HG03280 (cell line): ENCODE results near the gene PNPLA2.
A peak's percentile ranks its signal among the peaks of the same experiment; 100 is the strongest.

ENCODE experiments used
- ATAC-seq: cut with Tn5 transposase; IDR thresholded peaks from one replicate; pipeline ENCODE4 v1.9.1; 2021; ENCODE audit warnings: mild to moderate bottlenecking, moderate library complexity; ENCODE audit not compliant: unreplicated experiment

The PNPLA2 gene

DNA sequence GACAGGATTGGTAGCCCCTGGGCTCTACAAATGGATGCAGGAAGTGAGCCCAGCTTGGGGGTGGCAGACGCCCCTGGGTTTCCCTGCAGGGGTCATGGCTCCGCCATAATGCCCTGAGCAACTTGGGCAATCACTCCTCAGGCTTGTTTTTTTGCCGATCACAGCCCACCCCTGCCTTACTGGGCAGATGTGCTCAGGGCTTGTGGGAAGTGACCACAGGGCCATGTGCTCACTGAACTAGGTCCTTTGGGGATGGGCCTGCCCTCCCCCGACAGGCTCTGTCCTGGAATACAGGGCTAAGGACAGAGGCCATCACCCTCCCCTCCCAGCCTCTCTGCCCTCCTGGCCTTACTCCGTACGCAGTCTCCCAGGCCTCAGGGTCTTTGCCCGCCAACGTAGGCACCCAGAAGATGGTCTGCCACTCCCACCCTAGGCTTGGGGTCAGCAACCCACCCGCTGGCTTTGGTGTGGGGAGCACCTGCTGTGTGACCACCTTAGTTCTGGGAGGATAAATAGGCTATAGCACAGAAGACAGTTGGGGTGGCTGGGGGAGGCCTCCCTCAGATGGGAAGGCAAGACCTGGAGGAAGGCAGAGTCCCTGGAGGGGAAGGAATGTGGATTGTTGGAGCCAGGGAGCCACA lies 5.1 kb upstream of the PNPLA2 start:
- ATAC-seq, result no peak

- ATAC-seq, result no peak
Measured at GRCh38 chr11:815675-816432, 2.9 kb upstream of the PNPLA2 start.

- no peak for ATAC-seq
Measured at GRCh38 chr11:816433-816779, 2.3 kb upstream of the PNPLA2 start.

DNA sequence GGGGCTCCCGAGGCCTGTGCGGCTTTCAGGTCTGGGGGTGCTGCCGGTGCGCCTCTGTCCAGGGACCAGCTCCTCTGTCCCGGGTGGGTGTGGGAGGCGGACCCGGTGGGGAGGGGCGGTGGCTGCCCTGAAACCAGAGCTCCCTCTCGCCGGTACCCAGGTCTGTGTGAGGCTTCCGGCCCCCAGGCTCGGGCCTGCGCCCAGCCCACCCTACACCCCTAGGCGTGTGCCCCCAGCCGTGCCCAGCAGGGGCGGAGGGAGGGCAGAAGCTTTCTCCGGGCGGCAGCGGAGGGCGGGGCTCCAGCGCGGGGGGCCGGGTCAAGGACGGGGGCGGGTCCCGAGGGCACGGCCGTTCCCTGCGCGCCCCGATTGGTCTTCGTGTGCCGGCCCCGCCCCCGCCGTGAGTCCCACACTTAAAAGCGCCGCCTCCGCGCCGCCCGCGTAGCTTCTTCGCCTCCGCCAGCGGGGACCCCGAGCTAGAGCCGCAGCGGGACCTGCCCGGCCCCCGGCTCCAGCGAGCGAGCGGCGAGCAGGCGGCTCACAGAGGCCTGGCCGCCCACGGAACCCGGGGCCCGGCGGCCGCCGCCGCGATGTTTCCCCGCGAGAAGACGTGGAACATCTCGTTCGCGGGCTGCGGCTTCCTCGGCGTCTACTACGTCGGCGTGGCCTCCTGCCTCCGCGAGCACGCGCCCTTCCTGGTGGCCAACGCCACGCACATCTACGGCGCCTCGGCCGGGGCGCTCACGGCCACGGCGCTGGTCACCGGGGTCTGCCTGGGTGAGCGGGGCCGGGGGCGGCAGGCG lies 616 bp downstream of the PNPLA2 start:
- peak; percentile 71 for ATAC-seq

DNA sequence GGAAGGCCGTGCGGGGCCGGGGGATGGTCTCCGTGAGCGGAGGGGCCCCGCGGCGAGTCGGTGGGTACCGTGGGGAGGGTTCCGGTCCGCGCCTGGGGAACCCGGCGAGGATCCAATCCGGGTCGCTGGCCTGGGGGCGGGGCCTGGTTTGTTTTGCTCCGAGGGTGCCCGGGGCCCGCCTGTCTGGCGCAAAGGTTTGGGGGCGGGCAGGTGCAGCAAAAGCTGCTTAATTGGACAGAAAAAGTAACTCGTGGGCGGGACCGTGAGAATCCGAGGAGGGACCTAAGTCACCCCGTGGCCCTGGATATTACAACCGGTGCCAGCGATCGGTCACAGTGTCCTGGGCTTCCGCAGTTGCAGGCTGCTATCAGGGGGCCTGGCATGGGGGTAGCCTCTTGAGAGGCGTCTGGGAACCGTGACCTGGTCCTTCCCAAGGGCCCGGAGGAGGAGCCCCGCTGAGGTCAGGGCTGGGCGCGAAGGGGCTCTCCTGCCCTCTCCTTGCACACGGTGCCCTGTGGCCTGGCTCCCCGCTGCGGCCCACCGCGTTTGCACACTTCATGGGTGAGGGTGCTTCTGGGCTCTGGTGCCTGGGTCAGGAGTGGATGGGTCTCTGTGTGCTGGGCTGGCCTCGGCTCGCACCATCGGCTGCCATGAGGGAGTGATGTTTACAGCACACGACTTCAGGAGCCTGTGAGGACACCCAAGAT lies 1.4 kb downstream of the PNPLA2 start:
- ATAC-seq, result peak; percentile 68

DNA sequence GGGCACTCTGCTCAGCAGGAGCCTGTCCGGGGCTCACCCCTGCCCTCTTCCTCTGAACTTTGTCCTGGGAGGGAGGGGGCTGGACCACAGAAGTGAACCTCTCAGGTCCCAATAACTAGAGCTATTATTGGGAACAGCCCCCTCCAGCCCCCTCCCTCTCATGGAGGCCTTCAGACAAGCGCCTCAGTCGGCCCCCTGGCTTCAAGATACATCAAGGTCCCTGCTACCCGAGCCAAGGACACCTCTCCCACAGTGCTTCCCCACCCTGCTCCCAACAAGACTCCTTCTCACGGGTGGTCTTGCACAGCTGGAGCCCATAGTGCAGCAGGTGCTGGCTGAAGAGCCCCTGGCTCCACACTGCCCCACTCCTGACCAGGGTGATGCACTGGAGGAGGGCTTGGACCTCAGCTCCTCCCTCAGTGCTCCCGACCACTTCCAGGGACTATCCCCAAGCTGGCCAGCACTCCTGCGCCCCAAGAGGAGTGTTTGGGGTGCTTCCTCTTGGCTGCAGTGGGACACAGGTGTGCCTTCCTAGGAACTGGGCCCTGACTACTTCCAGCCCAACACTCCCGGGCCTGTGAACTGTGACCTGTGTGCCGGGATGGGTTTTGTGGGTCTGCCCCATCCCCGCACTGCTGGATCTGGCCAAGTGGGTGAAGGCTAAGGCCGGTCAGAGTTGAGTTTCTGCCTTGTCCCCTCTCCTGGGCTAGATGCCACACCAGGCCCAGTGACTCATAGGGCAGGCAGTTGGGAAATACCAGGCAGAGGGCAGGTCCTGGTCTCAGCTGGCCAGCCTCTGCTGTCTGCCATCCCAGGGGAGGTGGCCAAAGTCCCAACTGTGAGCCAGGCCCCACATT lies 2.2 kb downstream of the PNPLA2 start:
- ATAC-seq, result no peak

DNA sequence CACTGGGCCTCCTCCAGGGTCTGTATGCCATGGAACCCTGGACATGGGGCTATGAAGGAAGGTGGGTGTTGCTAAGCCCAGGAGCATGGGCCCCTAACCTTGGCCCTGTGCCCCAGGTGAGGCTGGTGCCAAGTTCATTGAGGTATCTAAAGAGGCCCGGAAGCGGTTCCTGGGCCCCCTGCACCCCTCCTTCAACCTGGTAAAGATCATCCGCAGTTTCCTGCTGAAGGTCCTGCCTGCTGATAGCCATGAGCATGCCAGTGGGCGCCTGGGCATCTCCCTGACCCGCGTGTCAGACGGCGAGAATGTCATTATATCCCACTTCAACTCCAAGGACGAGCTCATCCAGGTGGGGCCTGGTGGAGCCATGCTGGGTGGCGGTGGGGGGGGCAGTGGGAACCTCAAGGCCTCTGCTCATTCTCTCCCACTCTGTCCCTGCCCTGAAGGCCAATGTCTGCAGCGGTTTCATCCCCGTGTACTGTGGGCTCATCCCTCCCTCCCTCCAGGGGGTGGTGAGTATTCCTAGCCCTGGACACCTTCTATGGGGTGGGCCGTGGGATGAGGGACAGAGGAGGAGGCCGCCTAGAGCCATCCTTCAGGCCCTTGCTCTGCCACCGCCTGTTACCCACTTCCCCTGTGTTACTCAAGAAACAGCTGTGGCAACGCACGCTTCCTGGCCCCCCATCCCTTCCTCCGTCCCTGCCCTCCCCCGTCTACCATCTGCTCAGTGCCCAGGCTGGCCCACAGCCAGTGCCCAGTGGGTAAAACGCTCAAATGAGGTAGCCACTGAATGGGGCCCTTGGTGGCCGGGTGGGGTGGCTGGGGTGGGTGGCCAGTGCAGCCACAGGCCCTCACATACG lies 3.0 kb downstream of the PNPLA2 start:
- ATAC-seq, result no peak

DNA sequence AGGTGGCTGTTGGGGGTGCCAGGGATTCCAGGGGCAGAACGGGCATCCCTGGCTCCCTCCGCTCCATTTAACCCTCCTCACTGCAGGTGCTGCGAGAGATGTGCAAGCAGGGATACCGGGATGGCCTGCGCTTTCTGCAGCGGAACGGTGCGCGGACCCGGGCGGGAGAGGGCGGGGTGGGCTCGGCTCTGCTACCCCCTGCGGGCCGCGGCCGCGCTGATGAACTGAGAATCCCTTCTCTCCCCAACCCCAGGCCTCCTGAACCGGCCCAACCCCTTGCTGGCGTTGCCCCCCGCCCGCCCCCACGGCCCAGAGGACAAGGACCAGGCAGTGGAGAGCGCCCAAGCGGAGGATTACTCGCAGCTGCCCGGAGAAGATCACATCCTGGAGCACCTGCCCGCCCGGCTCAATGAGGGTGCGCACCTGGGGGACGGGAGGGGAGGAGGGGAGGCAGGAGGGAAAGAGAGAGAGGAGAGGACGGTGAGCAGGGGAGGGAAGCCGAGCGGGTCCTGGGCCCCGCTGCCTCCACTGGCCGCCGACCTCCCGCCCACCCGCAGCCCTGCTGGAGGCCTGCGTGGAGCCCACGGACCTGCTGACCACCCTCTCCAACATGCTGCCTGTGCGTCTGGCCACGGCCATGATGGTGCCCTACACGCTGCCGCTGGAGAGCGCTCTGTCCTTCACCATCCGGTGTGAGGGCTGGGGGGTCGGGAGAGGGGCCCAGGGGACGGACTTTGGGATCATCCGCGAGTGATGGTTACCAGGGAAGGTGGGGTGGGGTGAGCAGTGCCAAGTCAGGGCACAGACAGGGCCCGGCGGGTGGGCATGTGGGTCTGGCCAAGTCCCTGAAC lies 5.0 kb downstream of the PNPLA2 start:
- ATAC-seq, result no peak

- no peak for ATAC-seq
Measured at GRCh38 chr11:824292-824880, 5.7 kb downstream of the PNPLA2 start.

GRCh38 chr11:824942-825341 lies 6.2 kb downstream of the PNPLA2 start:
- ATAC-seq, result no peak

DNA sequence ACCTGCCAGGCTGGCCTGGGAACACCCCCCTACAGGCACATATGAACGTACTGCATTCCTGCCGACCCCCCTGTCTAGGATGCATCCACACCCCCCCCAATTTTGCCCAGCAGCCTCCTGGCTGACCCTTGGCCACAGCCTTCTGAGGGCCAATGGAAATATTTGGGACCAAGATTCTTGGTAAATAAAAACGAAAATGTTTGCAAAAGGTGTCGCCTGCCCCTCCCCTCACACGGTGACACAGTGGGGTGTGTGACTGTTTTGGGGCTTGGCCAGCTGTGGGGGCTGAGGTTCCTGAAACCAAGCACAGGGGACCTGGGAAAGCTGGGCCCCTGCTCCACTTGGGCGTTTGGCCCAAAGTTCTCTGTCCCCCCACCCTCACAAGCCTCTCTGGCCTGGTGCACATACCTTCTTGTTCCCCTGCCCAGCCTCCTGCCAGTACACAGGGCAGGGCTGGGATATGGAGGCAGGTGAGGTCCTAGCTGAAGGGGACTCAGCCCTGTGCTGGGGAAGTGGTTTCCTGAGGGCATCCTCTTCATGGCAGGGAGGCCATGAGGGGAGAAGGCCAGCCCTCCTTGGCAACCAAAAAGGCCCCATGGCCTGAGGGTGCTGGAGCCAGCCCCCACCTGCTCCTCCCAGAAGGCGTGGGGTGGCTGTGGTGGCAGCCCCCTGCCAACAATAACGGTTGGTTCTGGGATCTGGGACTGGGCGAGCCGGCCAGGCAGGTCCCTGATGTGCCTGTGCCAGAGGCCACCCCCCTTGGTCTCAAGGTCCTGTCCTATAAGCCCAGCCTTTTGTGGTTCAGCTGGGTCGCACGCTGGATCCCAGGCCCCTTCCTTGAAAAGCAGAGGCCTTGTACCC lies 6.9 kb downstream of the PNPLA2 start:
- no peak for ATAC-seq

DNA sequence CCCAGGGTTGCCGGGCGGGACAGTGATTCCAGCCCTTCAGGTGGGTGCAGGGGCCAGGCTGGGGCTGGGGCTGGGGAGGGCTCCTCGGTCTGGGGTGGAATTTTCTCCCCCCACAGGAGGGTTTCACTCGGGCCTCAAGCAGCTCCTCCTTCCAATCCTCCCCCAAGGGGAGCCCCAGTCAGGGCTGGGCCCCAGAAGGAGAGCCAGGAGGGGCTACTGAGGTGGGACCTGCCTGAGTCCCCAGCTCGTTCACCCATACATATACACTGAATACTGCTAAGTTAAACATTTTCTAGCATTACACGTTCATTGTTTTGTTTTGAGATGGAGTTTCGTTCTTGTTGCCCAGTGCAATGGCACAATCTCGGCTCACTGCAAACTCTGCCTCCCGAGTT lies 7.5 kb downstream of the PNPLA2 start:
- no peak for ATAC-seq

DNA sequence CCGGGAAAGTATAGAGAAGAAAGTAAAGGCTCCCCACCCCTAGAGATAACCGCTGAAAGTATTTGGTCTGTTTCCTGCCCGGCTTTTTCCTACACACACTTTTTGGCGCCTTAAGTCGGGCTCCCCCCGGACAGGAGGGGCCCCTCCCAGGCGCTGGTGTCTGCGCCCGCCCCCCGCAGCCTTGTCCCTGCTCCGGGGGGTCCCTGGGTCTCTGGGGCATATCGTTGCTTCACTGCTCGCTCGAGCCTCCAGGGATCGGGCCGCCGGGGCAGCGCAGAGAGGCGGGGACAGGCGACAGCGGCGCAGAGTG lies 8.1 kb downstream of the PNPLA2 start:
- ATAC-seq, result peak; percentile 2

DNA sequence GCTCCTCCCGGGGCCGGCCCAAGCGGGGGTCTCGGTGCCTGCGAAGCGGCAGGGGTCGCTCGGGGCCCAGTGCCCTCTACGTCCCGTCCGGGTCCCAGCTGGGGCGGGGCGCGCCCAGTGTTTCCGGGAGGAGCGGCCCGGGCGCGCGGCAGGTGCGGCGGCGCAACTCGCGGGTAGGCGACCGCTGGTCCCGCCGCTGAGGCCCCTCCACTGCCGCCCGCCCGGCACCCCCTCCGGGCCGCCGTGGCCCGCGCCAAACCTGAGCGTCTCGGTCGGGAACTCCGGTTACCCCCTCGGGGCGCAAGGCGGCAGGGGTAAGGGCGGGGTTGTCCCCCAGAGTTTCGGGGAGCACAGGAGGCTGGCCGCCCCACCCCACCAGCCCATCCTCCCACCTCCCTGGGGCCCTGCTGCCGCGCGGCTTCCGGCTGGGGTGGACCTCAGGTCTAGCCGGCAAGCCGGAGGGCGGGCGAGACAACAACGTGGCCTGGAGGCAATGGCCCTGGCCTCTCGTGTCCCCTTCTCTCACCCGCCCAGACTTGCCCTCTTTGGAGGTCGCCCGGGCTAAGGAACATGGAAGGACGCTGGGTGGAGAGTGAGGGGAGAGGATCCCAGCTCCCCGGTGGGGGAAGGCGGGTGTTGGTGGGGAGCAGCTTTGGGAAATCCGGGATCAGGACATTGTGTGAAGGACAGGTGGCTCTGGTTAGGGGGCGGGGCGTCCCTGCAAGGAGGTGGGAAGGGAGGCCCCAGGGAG lies 8.6 kb downstream of the PNPLA2 start:
- peak; percentile 37 for ATAC-seq

DNA sequence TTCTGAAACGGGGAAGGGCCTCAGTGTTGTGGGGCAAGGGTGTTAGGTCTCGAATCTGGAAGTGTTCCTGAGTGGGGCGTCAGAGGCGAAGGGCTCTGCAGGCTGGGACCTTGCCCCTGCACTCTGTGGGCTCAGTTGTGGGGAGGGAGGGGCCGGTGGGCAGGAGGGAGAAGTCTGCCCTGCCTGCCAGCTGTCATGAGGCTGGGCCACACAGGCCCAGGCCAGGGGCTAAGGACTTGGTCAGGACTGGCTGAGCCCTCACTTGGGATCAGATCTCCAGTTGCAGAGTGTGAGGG lies 9.1 kb downstream of the PNPLA2 start, which contains the start of gene CRACR2B:
TSS of gene CRACR2B (plus strand) at position 23 of the 296 bp plus-strand sequence. CDS start 689 bp downstream, outside the sequence.
- ATAC-seq, result peak; percentile 6

GRCh38 chr11:828506-829175 lies 9.9 kb downstream of the PNPLA2 start:
- no peak for ATAC-seq
